PC-3 (cell line): Measurements from ENCODE around the gene ST8SIA4. TPM values are rescaled to one million over a fixed set of nuclear protein-coding genes. Genes with fewer than 3 reads are reported as not detected.
A peak's percentile ranks its signal among the peaks of the same experiment; 100 is the strongest.

Source experiments
- ATAC-seq: fragments of 200-7000 bp; cut with Tn5 transposase; 2 replicates; pipeline ENCODE4 v1.9.1; 2020; ENCODE audit warnings: mild to moderate bottlenecking, moderate library complexity
- BruUV-seq: library from RNA; stranded (reverse); fragments of 400-500 nt; replicated peaks from 2 replicates; lab custom pipeline; 2021; lab: Mats Ljungman, UMichigan
- CTCF ChIA-PET: fragments of 300-600 bp; sonication (Branson Sonifier 250); formaldehyde crosslinking; loops from one replicate; lab custom pipeline; 2022; ENCODE audit warnings: antibody characterized with exemption; lab: Charles Lee
- POLR2A ChIA-PET: fragments of 300-600 bp; sonication (Branson Sonifier 250); formaldehyde crosslinking; loops from one replicate; lab custom pipeline; 2022; ENCODE audit warnings: antibody characterized with exemption; ENCODE audit not compliant: unreplicated experiment; lab: Charles Lee
- DNase-seq: peaks from one replicate; pipeline ENCODE4 v3.0.0-alpha.2; 2015
- H2AFZ ChIP-seq: fragments of 300-600 bp; sonication (generic); 2 replicates; pipeline ENCODE4 v1.6.0; 2016; ENCODE audit warnings: antibody characterized with exemption, low read length
- H3F3A ChIP-seq: fragments of 300-600 bp; sonication (generic); one replicate; pipeline ENCODE4 v1.6.0; 2017; ENCODE audit warnings: antibody characterized with exemption, low read length, control low read depth, mild to moderate bottlenecking; ENCODE audit not compliant: unreplicated experiment
- H3K27ac ChIP-seq: fragments of 300-600 bp; sonication (generic); 2 replicates; pipeline ENCODE4 v1.5.1; 2016; ENCODE audit warnings: mild to moderate bottlenecking, low read length
- H3K27me3 ChIP-seq: fragments of 300-600 bp; sonication (generic); 2 replicates; pipeline ENCODE4 v1.6.1; 2016; ENCODE audit warnings: low read length, mixed read lengths
- H3K36me3 ChIP-seq: fragments of 300-600 bp; sonication (generic); 2 replicates; pipeline ENCODE4 v1.6.1; 2016; ENCODE audit warnings: low read depth, mixed run types, low read length, mixed read lengths
- H3K4me1 ChIP-seq: fragments of 300-600 bp; sonication (generic); 2 replicates; pipeline ENCODE4 v1.5.1; 2016; ENCODE audit warnings: low read length; ENCODE audit not compliant: insufficient read depth
- H3K4me2 ChIP-seq: fragments of 300-600 bp; sonication (generic); 2 replicates; pipeline ENCODE4 v1.6.0; 2016; ENCODE audit warnings: low read length
- H3K4me3 ChIP-seq: fragments of 300-600 bp; sonication (generic); 2 replicates; pipeline ENCODE4 v1.5.1; 2016; ENCODE audit warnings: mild to moderate bottlenecking, low read length, mixed read lengths
- H3K79me2 ChIP-seq: fragments of 300-600 bp; sonication (generic); 2 replicates; pipeline ENCODE4 v1.6.1; 2017; ENCODE audit warnings: low read length, mixed read lengths
- H3K9ac ChIP-seq: fragments of 300-600 bp; sonication (generic); 2 replicates; pipeline ENCODE4 v1.6.0; 2016; ENCODE audit warnings: mild to moderate bottlenecking, low read length
- H3K9me2 ChIP-seq: fragments of 300-600 bp; sonication (generic); replicated peaks from 2 replicates; pipeline ENCODE4 v1.6.1; 2016; ENCODE audit warnings: mixed run types, low read length, mixed read lengths
- H3K9me3 ChIP-seq: fragments of 300-600 bp; sonication (generic); 2 replicates; pipeline ENCODE4 v1.6.1; 2016; ENCODE audit warnings: low read length, mixed read lengths
- H4K20me1 ChIP-seq: fragments of 300-600 bp; sonication (generic); 2 replicates; pipeline ENCODE4 v1.6.1; 2016; ENCODE audit warnings: low read length, mixed read lengths
- EZH2 ChIP-seq: fragments of 300-600 bp; sonication (generic); IDR thresholded peaks from one replicate; pipeline ENCODE4 v1.6.1; 2017; ENCODE audit warnings: antibody characterized with exemption, mild to moderate bottlenecking, low read length; ENCODE audit not compliant: unreplicated experiment
- EZH2phosphoT487 ChIP-seq: fragments of 300-600 bp; sonication (generic); IDR thresholded peaks from 2 replicates; pipeline ENCODE4 v1.6.1; 2018; ENCODE audit warnings: mild to moderate bottlenecking, antibody characterized with exemption, low read length, borderline replicate concordance
- intact Hi-C: fragments of 100-400 bp; cut with micrococcal nuclease; formaldehyde crosslinking; loops from 2 replicates; pipeline ENCODE4 v1.9.0; 2023
- total RNA-seq: library from RNA; depleted of rRNA; stranded (reverse); fragments of >200 nt; gene quantifications from 2 replicates; pipeline ENCODE4 v1.2.3, GENCODE V29; 2014
- TF ChIP-seq, protein P1 (sequence below): fragments of 300-600 bp; sonication (generic); conservative IDR thresholded peaks from 2 replicates; pipeline ENCODE4 v1.5.1; 2017; ENCODE audit warnings: antibody characterized with exemption, low read depth, mild to moderate bottlenecking, low read length

ST8SIA4 gene
- total RNA-seq, 1 experiment from 2014 or later, result 0.91 TPM

DNA sequence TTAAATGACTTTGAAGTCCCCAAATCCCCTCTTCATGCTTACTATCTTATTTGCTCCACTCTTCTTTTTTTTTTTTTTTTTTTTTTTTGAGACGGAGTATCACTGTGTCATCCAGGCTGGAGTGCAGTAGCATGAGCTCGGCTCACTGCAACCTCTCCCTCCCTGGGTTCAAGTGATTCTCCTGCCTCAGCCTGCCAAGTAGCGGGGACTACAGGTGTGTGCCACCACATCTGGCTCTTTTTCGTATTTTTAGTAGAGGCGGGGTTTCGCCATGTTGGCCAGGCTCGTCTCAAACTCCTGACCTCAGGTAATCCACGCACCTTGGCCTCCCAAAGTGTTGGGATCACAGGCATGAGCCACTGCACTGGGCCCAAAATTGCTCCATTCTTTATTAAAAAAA lies 51.0 kb downstream of the ST8SIA4 start:
- H3K27me3 ChIP-seq, result no peaks in the 10 kb centered on the region
- no TSS peak for BruUV-seq
- H3K9me2 ChIP-seq, result no peaks in the 10 kb centered on the region
- no peaks in the 10 kb centered on the region for H3K79me2 ChIP-seq
- ChIA-PET CTCF (no interaction called here), POLR2A (no interaction called here)
- no peaks in the 10 kb centered on the region for H4K20me1 ChIP-seq
- H3K9me3 ChIP-seq, result no peaks in the 10 kb centered on the region
- no peaks in the 10 kb centered on the region for H3K36me3 ChIP-seq
- H3K9ac ChIP-seq, result no peak overlapping the region
- TF ChIP-seq, protein P1, sequence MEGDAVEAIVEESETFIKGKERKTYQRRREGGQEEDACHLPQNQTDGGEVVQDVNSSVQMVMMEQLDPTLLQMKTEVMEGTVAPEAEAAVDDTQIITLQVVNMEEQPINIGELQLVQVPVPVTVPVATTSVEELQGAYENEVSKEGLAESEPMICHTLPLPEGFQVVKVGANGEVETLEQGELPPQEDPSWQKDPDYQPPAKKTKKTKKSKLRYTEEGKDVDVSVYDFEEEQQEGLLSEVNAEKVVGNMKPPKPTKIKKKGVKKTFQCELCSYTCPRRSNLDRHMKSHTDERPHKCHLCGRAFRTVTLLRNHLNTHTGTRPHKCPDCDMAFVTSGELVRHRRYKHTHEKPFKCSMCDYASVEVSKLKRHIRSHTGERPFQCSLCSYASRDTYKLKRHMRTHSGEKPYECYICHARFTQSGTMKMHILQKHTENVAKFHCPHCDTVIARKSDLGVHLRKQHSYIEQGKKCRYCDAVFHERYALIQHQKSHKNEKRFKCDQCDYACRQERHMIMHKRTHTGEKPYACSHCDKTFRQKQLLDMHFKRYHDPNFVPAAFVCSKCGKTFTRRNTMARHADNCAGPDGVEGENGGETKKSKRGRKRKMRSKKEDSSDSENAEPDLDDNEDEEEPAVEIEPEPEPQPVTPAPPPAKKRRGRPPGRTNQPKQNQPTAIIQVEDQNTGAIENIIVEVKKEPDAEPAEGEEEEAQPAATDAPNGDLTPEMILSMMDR, result no peak
- TF ChIP-seq EZH2phosphoT487, result no peak
- TF ChIP-seq EZH2, result no peak
- H2AFZ ChIP-seq, result no peak overlapping the region
- DNase-seq (no peak), ATAC-seq (no peak)
- intact Hi-C loops, result no loop called here
- no peak overlapping the region for H3K4me2 ChIP-seq
- H3K4me3 ChIP-seq, result no peak overlapping the region
- H3K27ac ChIP-seq, result no peak overlapping the region
- no peaks in the 10 kb centered on the region for H3F3A ChIP-seq
- no peaks in the 10 kb centered on the region for H3K4me1 ChIP-seq

DNA sequence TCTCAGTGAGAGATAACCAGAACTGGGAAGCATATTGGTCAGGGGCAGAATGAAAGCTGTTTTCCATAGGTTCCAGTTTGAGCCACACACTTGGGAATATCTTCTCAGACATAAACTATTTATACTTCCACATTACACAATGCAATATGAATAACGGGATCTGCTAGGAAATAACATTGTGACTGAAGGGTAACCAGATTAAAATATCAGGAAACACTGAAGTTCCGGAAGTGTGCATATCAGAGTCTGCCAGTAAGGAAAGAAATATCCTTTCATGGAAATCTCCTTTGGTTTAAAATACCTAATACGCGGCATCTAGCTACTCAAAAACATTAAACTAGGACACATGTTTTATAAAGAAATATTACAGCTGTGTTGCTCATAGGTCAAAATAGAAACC lies 56.3 kb downstream of the ST8SIA4 start:
- H3K9me3 ChIP-seq, result no peaks in the 10 kb centered on the region
- ChIA-PET POLR2A (no interaction called here), CTCF (no interaction called here)
- H4K20me1 ChIP-seq, result no peaks in the 10 kb centered on the region
- no peaks in the 10 kb centered on the region for H3K36me3 ChIP-seq
- H3K4me3 ChIP-seq, result no peak overlapping the region
- no peak overlapping the region for H2AFZ ChIP-seq
- intact Hi-C loops, result no loop called here
- DNase-seq (no peak), ATAC-seq (no peak)
- H3K27ac ChIP-seq, result no peak overlapping the region
- no peak overlapping the region for H3K4me2 ChIP-seq
- no peaks in the 10 kb centered on the region for H3K9me2 ChIP-seq
- no TSS peak for BruUV-seq
- no peaks in the 10 kb centered on the region for H3F3A ChIP-seq
- H3K4me1 ChIP-seq, result peaks cover 7% of the 10 kb centered on the region
- no peak for TF ChIP-seq EZH2phosphoT487
- TF ChIP-seq, protein P1, result no peak
- TF ChIP-seq EZH2, result no peak
- no peaks in the 10 kb centered on the region for H3K27me3 ChIP-seq
- no peak overlapping the region for H3K9ac ChIP-seq
- H3K79me2 ChIP-seq, result no peaks in the 10 kb centered on the region

DNA sequence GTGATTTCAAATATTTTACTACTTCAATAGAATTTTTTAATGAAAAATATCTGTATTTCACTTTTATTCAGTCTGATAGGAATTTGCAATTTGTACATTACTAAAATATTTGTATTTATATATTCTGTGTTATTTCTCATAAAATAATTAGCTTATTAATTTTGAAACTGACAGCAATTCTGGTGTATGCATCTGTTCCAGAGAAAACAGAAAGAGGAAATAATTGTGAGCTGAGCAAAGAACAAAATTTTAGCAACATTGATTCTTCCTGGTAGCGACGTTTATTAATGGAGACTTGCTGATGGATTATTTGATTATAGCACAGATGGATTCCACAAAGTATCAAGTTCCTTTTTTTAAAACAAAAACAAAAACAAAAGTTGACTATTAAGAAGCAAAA lies 61.0 kb downstream of the ST8SIA4 start:
- H3K9ac ChIP-seq, result no peak overlapping the region
- no peaks in the 10 kb centered on the region for H3K36me3 ChIP-seq
- H2AFZ ChIP-seq, result no peak overlapping the region
- no peaks in the 10 kb centered on the region for H3K79me2 ChIP-seq
- no peak overlapping the region for H3K4me3 ChIP-seq
- TF ChIP-seq, protein P1, result no peak
- no peak for TF ChIP-seq EZH2phosphoT487
- no peak for TF ChIP-seq EZH2
- peak overlapping the region; percentile 73 for H3K4me2 ChIP-seq
- no peaks in the 10 kb centered on the region for H3K9me2 ChIP-seq
- no peaks in the 10 kb centered on the region for H3F3A ChIP-seq
- ChIA-PET CTCF (no interaction called here), POLR2A (no interaction called here)
- no TSS peak for BruUV-seq
- H3K9me3 ChIP-seq, result no peaks in the 10 kb centered on the region
- no peaks in the 10 kb centered on the region for H3K27me3 ChIP-seq
- no peaks in the 10 kb centered on the region for H4K20me1 ChIP-seq
- ATAC-seq, result no peak
- peaks cover 40% of the 10 kb centered on the region for H3K4me1 ChIP-seq
- no peak for DNase-seq
- intact Hi-C loops, result no loop called here
- H3K27ac ChIP-seq, result no peak overlapping the region
